WERI-Rb-1 (cell line): ENCODE measurements around the gene MED27.

Source experiments
- DNase-seq: peaks from one replicate; pipeline ENCODE4 v3.0.0-alpha.2; 2020
- H3K27ac ChIP-seq: fragments of 250-450 bp; sonication (Bioruptor Pico); 2 replicates; pipeline ENCODE4 v1.5.1; 2020; ENCODE audit warnings: mild to moderate bottlenecking, moderate library complexity
- H3K27me3 ChIP-seq: fragments of 250-450 bp; sonication (Bioruptor Pico); 2 replicates; pipeline ENCODE4 v1.5.1; 2021; ENCODE audit warnings: mild to moderate bottlenecking, low read depth, moderate library complexity; ENCODE audit not compliant: insufficient read depth, severe bottlenecking
- H3K36me3 ChIP-seq: fragments of 250-450 bp; sonication (Bioruptor Pico); 2 replicates; pipeline ENCODE4 v1.5.1; 2020; ENCODE audit warnings: mild to moderate bottlenecking, moderate library complexity
- H3K4me3 ChIP-seq: 2 replicates; pipeline ENCODE4 v1.5.1; 2011; ENCODE audit warnings: low read depth, mild to moderate bottlenecking, control low read depth, low read length
- H3K9me3 ChIP-seq: fragments of 250-450 bp; sonication (Bioruptor Pico); 2 replicates; pipeline ENCODE4 v1.5.1; 2021; ENCODE audit warnings: mild to moderate bottlenecking, moderate library complexity; ENCODE audit not compliant: severe bottlenecking
- TF ChIP-seq, protein P1 (sequence below): IDR thresholded peaks from 2 replicates; pipeline ENCODE4 v1.5.1; 2011; ENCODE audit warnings: low read depth, mild to moderate bottlenecking, control low read depth, inconsistent platforms, low read length

MED27 gene

GRCh38 chr9:132044176-132044875 is 35.3 kb downstream of the MED27 start:
- no peaks in the 10 kb centered on the region; the same call in 1 of the 2 replicates for H3K36me3 ChIP-seq
- no peak for DNase-seq
- H3K27ac ChIP-seq: peak overlapping the region; percentile 87
- TF ChIP-seq, protein P1, sequence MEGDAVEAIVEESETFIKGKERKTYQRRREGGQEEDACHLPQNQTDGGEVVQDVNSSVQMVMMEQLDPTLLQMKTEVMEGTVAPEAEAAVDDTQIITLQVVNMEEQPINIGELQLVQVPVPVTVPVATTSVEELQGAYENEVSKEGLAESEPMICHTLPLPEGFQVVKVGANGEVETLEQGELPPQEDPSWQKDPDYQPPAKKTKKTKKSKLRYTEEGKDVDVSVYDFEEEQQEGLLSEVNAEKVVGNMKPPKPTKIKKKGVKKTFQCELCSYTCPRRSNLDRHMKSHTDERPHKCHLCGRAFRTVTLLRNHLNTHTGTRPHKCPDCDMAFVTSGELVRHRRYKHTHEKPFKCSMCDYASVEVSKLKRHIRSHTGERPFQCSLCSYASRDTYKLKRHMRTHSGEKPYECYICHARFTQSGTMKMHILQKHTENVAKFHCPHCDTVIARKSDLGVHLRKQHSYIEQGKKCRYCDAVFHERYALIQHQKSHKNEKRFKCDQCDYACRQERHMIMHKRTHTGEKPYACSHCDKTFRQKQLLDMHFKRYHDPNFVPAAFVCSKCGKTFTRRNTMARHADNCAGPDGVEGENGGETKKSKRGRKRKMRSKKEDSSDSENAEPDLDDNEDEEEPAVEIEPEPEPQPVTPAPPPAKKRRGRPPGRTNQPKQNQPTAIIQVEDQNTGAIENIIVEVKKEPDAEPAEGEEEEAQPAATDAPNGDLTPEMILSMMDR: no peak
- no peak overlapping the region for H3K4me3 ChIP-seq
- no peaks in the 10 kb centered on the region for H3K27me3 ChIP-seq
- H3K9me3 ChIP-seq: no peaks in the 10 kb centered on the region

DNA sequence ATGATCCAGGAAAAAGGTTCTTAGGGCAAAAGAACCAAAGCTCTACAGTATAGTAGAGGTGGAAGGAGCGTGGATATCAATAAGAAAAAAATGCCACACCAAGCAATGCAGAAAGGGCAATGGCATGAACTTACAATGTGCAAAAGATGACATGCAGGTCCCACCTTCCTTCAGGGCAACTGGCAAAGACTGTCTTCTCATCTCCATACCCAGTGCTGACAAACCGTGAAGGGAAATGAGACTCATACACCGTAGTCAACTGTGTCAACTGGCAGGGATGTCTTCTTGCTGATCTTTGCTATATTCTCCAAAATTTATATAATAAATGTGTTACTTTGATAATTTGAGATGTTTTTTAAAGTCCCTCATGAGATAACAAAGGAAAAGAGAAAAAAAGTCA is 36.0 kb downstream of the MED27 start:
- Histone ChIP-seq H3K4me3 (no peak overlapping the region), H3K27me3 (no peaks in the 10 kb centered on the region), H3K9me3 (no peaks in the 10 kb centered on the region), H3K27ac (peak overlapping the region; percentile 87), H3K36me3 (no peaks in the 10 kb centered on the region; the same call in 1 of the 2 replicates)
- TF ChIP-seq, protein P1: no peak
- DNase-seq: no peak

GRCh38 chr9:132042324-132042723 is 37.3 kb downstream of the MED27 start:
- Histone ChIP-seq H3K4me3 (no peak overlapping the region), H3K27ac (peak overlapping the region; percentile 87), H3K27me3 (no peaks in the 10 kb centered on the region), H3K36me3 (no peaks in the 10 kb centered on the region; the same call in 1 of the 2 replicates), H3K9me3 (no peaks in the 10 kb centered on the region)
- DNase-seq: no peak
- TF ChIP-seq, protein P1: no peak

- peak; percentile 92 for DNase-seq
- H3K9me3 ChIP-seq: no peaks in the 10 kb centered on the region
- TF ChIP-seq, protein P1: no peak
- H3K36me3 ChIP-seq: no peaks in the 10 kb centered on the region; the same call in 1 of the 2 replicates
- H3K4me3 ChIP-seq: peak overlapping the region; percentile 19
- H3K27me3 ChIP-seq: no peaks in the 10 kb centered on the region
- peak overlapping the region; percentile 87 for H3K27ac ChIP-seq
Measured at GRCh38 chr9:132041798-132042197, 37.9 kb downstream of the MED27 start.

GRCh38 chr9:132040808-132041207 is 38.9 kb downstream of the MED27 start:
- Histone ChIP-seq H3K27ac (peak overlapping the region; percentile 87), H3K4me3 (no peak overlapping the region), H3K27me3 (no peaks in the 10 kb centered on the region), H3K9me3 (no peaks in the 10 kb centered on the region), H3K36me3 (no peaks in the 10 kb centered on the region; the same call in 1 of the 2 replicates)
- DNase-seq: no peak
- TF ChIP-seq, protein P1: no peak
